Ovary (tissue), 3 donors: ENCODE measurements around the gene TAS2R42.

ENCODE experiments used
- CTCF ChIP-seq, 3 donors: fragments of 450-650 bp in 2 of 3; fragments of 200-600 bp in 1 of 3; IDR thresholded peaks; one replicate each; pipeline versions ENCODE4 v1.5.1 to v1.8.0; 2016 to 2022; ENCODE audit warnings: antibody characterized with exemption in 3 of 3, mild to moderate bottlenecking in 1 of 3
- EP300 ChIP-seq: sonication (generic); formaldehyde crosslinking; IDR thresholded peaks from one replicate; pipeline ENCODE4 v1.6.1; 2017; ENCODE audit warnings: antibody characterized with exemption
- POLR2A ChIP-seq: fragments of 450-650 bp; IDR thresholded peaks from one replicate; pipeline ENCODE4 v1.6.1; 2017; ENCODE audit warnings: antibody characterized with exemption, mild to moderate bottlenecking, moderate library complexity
- donor health status: DM: no; HTN: no; CAD: no.

- no peak for TF ChIP-seq CTCF (IDR thresholded peaks at IDR 0.05)
- no peak for TF ChIP-seq POLR2A
- TF ChIP-seq EP300 = no peak
Measured at GRCh38 chr12:11164384-11164783, 22.4 kb downstream of the TAS2R42 start.
